ENCODE results near the gene SRL. TPM values are rescaled to one million over a fixed set of nuclear protein-coding genes. Genes with fewer than 3 reads are reported as not detected.

Gene SRL
- total and polyA plus RNA-seq, 2 of the 4 experiments (the other 2 are of a cell fraction) = under 0.01 to 0.14 TPM

DNA sequence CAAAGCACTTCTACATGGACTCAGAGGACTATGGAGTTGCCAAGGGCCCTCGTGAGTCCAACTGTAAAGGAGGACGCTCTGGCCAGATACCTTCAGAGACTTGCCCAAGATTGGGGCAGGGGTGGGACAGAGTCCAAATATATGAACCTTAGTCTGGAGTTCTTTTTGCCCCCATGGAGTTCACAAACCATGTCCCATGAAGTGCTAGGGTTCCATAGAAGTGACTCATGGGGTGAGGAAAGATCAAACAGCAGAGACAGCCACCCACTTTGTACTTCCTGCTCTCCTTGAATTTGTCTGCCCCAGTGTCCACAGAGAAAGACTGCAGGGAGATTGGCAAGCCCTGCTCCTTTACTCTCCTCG lies 29.0 kb downstream of the SRL start:
- TF ChIP-seq CEBPB (IDR thresholded peaks at IDR 0.05; ENCODE audit: low read depth, low read length) = 0 out of 2 replicates have a peak, but pooled peaks have one; percentile 9
- no peak for TF ChIP-seq CTCF (conservative IDR thresholded peaks at IDR 0.05; ENCODE audit: low read depth, low read length)
- TF ChIP-seq FOS (IDR thresholded peaks at IDR 0.05; ENCODE audit: low read depth, low read length) = 0 out of 2 replicates have a peak, but pooled peaks have one; percentile 10
- no peak for TF ChIP-seq RCOR1 (IDR thresholded peaks at IDR 0.05; ENCODE audit: insufficient replicate concordance, low read length)
- in situ Hi-C loops (cut with MboI; ENCODE audit: low sequenced_read_pairs) (no loop called here), intact Hi-C loops (cut with micrococcal nuclease) (no loop called here), dilution Hi-C loops (cut with HindIII; ENCODE audit: low sequenced_read_pairs, unreplicated experiment) (no loop called here)
- Histone ChIP-seq H2BK5ac (ENCODE audit: low read depth, low read length, poor library complexity, severe bottlenecking) (peak overlapping the region; percentile 95), H3K79me1 (ENCODE audit: low read depth in 1 of 2, low read length in 2 of 2) (peaks cover 0 to 7% of the 10 kb centered on the region in 2 experiments; a peak in 2 of 4 replicates), H4K5ac (ENCODE audit: low read depth, low read length) (peak overlapping the region; percentile 31; the same call in 1 of the 2 replicates), H3K9ac (ENCODE audit: low read depth, low read length) (no peak overlapping the region), H3K14ac (replicated peaks; ENCODE audit: low read depth, low read length) (peak overlapping the region; percentile 42), H2BK20ac (ENCODE audit: low read depth, low read length) (peak overlapping the region; percentile 97), H3K27ac (ENCODE audit: insufficient read depth, low read length) (peak overlapping the region; percentile 19), H2AK5ac (ENCODE audit: low read depth, low read length) (peak overlapping the region; percentile 92), H3K9me1 (ENCODE audit: insufficient read depth, low read length) (peaks cover 17% of the 10 kb centered on the region), H2BK120ac (ENCODE audit: low read depth, low read length) (peak overlapping the region; percentile 96), H4K8ac (ENCODE audit: low read depth in 2 of 2, low read length in 2 of 2) (peak overlapping the region; percentile 82 to 86), H3K4me2 (ENCODE audit: low read depth, low read length) (no peak overlapping the region), H3K56ac (ENCODE audit: extremely low read depth, insufficient read depth, low read length) (peak overlapping the region; percentile 5; the same call in 1 of the 2 replicates), H3K27me3 (ENCODE audit: control insufficient read depth, insufficient read depth, low read length) (no peaks in the 10 kb centered on the region), H3K4me1 (ENCODE audit: control insufficient read depth, insufficient read depth, low read length) (peaks cover 27% of the 10 kb centered on the region), H3K36me3 (ENCODE audit: control insufficient read depth, insufficient read depth, low read length) (no peaks in the 10 kb centered on the region), H4K91ac (ENCODE audit: insufficient read depth, low read depth, low read length) (peak overlapping the region; percentile 92), H3K4me3 (ENCODE audit: insufficient read depth, low read depth, low read length) (no peak overlapping the region), H4K20me1 (ENCODE audit: insufficient read depth, low read length) (no peaks in the 10 kb centered on the region), H2BK15ac (ENCODE audit: low read depth, low read length) (peak overlapping the region; percentile 23), H2AK9ac (replicated peaks; ENCODE audit: low read depth, low read length, poor library complexity) (peak overlapping the region; percentile 92), H3K23ac (ENCODE audit: low read depth, low read length) (peak overlapping the region; percentile 77; the same call in 1 of the 2 replicates), H3K9me3 (ENCODE audit: control insufficient read depth, insufficient read depth, low read length) (no peaks in the 10 kb centered on the region), H2AFZ (replicated peaks; ENCODE audit: low read length, poor library complexity) (peak overlapping the region; percentile 18), H3K4ac (ENCODE audit: low read depth, low read length) (peak overlapping the region; percentile 90), H3K18ac (ENCODE audit: low read depth, low read length) (peak overlapping the region; percentile 32)
- BruUV-seq (replicated peaks) = no TSS peak
- ChIA-PET POLR2A (ENCODE audit: unreplicated experiment) (no interaction called here), CTCF (interaction anchor here (1.5 to 1.8 kb wide), 2 partner anchors 12 to 41 kb away, joined by 5 to 12 read pairs; no protein-coding TSS in a partner anchor)
- peak; percentile 61 for DNase-seq
- ATAC-seq (ENCODE audit: low read depth) = peak; percentile 25; the same call in 1 of the 2 replicates
- no CpG with 5 or more reads among the region's 3 CpGs for WGBS, 2 experiments (ENCODE audit: extremely low coverage in 2 of 2, insufficient read length in 1 of 2)
